Measurements from ENCODE around the gene THRAP3. TPM values are rescaled to one million over a fixed set of nuclear protein-coding genes. Genes with fewer than 3 reads are reported as not detected.
A peak's percentile ranks its signal among the peaks of the same experiment; 100 is the strongest.

THRAP3 gene
- total and polyA plus RNA-seq, 2 of the 8 experiments (the other 6 are each of a cell fraction or from before 2014, with no cell fraction given): 40.2 to 183 TPM

DNA sequence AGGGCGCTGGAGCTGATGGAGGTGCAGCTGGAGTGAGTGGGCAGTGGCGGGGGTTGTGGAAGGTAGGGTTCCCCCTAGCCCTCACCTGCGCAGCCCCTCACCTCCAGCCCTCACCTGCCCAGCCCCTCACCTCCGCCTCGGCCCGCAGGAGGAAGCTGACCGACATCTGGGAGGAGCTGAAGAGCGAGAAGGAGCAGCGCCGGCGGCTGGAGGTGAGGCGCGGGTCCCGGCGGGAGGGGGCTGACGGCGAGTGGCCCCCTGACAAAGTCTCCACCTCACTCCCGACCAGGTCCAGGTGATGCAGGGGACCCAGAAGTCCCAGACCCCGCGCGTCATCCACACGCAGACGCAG is 96.5 kb downstream of the THRAP3 start:
- FAIRE-seq (no peak), DNase-seq (ENCODE audit: low read depth in 1 of 2, low spot score in 2 of 2) (no peak)
- Histone ChIP-seq H3K14ac (ENCODE audit: insufficient read length) (no peak overlapping the region), H2AFZ (ENCODE audit: low read length) (no peak overlapping the region; the same call in 1 of the 2 replicates), H3K23ac (ENCODE audit: insufficient read length) (no peak overlapping the region), H3K27ac (ENCODE audit: low read depth, low read length) (no peak overlapping the region; the same call in 1 of the 2 replicates), H3K4me3 (ENCODE audit: extremely low read depth in 1 of 4, insufficient read depth in 2 of 4, low read depth in 3 of 4, low read length in 4 of 4) (peak overlapping the region; percentile 49 to 67 (median 54)), H2BK12ac (ENCODE audit: low read depth, low read length) (peak overlapping the region; percentile 92; the same call in 1 of the 2 replicates), H3K79me1 (ENCODE audit: low read depth, low read length) (no peaks in the 10 kb centered on the region), H3K27me3 (replicated peaks in 1 of 4; ENCODE audit: control insufficient read depth in 3 of 4, extremely low read depth in 1 of 4, insufficient read depth in 3 of 4, low read length in 3 of 4) (peaks cover 0 to 39% (median 20%) of the 10 kb centered on the region in 4 experiments; a peak in 5 of 7 replicates), H3K36me3 (ENCODE audit: control insufficient read depth in 2 of 4, insufficient read depth in 4 of 4, low read length in 3 of 4) (no peaks in the 10 kb centered on the region; a peak in 1 of 8 replicates), H2BK15ac (ENCODE audit: low read length) (peak overlapping the region; percentile 88; the same call in 1 of the 2 replicates), H4K91ac (replicated peaks; ENCODE audit: insufficient read length, low read length) (peak overlapping the region; percentile 86), H3K9me3 (ENCODE audit: insufficient read depth in 2 of 2, low read depth in 1 of 2, low read length in 1 of 2) (no peaks in the 10 kb centered on the region), H4K5ac (ENCODE audit: insufficient read length, low read depth, low read length) (no peak overlapping the region), H3K4me1 (replicated peaks in 1 of 4; ENCODE audit: control insufficient read depth in 3 of 4, insufficient read depth in 4 of 4, low read length in 3 of 4) (peaks cover 0 to 28% (median 16%) of the 10 kb centered on the region in 4 experiments; a peak in 6 of 7 replicates), H3K23me2 (ENCODE audit: low read depth, low read length) (peaks cover 29% of the 10 kb centered on the region), H3K4ac (replicated peaks; ENCODE audit: insufficient read length, low read depth, low read length) (peak overlapping the region; percentile 92), H3K4me2 (ENCODE audit: insufficient read depth in 1 of 2, low read depth in 2 of 2, low read length in 2 of 2) (peak overlapping the region; percentile 79 to 88), H3K56ac (replicated peaks; ENCODE audit: insufficient read length, low read depth, low read length) (peak overlapping the region; percentile 74), H2BK120ac (replicated peaks; ENCODE audit: low read depth, low read length) (no peak overlapping the region), H3K18ac (ENCODE audit: extremely low read depth, low read length) (peak overlapping the region; percentile 81), H4K20me1 (replicated peaks in 1 of 2; ENCODE audit: control insufficient read depth in 1 of 2, insufficient read depth in 2 of 2, low read length in 2 of 2) (no peaks in the 10 kb centered on the region), H4K8ac (ENCODE audit: extremely low read depth, insufficient read depth, low read length) (peak overlapping the region; percentile 69; the same call in 1 of the 2 replicates), H2BK20ac (ENCODE audit: low read length) (no peak overlapping the region; the same call in 1 of the 2 replicates), H2AK5ac (ENCODE audit: low read depth, low read length) (no peak overlapping the region), H3K79me2 (ENCODE audit: control insufficient read depth in 1 of 2, insufficient read depth in 2 of 2, low read length in 2 of 2) (no peaks in the 10 kb centered on the region), H2BK5ac (ENCODE audit: low read depth, low read length) (peak overlapping the region; percentile 87; the same call in 1 of the 2 replicates), H3K9ac (replicated peaks in 1 of 4; ENCODE audit: extremely low read depth in 1 of 4, low read depth in 3 of 4, low read length in 3 of 4) (peak overlapping the region in 2 of 4 experiments; percentile 46 to 48; a peak in 4 of 7 replicates)
- ChIA-PET POLR2A (ENCODE audit: partially characterized antibody) (interaction anchor here (0.8 to 9.3 kb wide), 14 partner anchors 11 to 225 kb away, joined by 3 to 130 read pairs (median 8); partner anchors contain the start of genes LSM10, MAP7D1, SH3D21 and STK40), CTCF (ENCODE audit: partially characterized antibody) (interaction anchor here (1.1 to 1.6 kb wide), 6 partner anchors 11 to 130 kb away, joined by 3 to 7 read pairs (median 3); partner anchors contain the start of gene OSCP1)
- 6% methylated on average over 18 of the region's 23 CpGs; no CpG with 5 or more reads in 1 of the 2 experiments for WGBS, 2 experiments (ENCODE audit: extremely low coverage in 1 of 2, insufficient coverage in 1 of 2, insufficient read length in 1 of 2, insufficient replicate concordance in 2 of 2, low coverage in 1 of 2, low lambda C conversion rate in 2 of 2, missing lambda C conversion rate in 1 of 2)
- no peak for TF ChIP-seq SP2 (IDR thresholded peaks at IDR 0.05; ENCODE audit: low read length)
- TF ChIP-seq KDM1A (IDR thresholded peaks at IDR 0.05; ENCODE audit: borderline replicate concordance, low read length): no peak
- TF ChIP-seq JUN (IDR thresholded peaks at IDR 0.05; ENCODE audit: low read depth, low read length): no peak
- TF ChIP-seq POLR2AphosphoS5 (IDR thresholded peaks at IDR 0.05; ENCODE audit: low read depth, low read length): peak; percentile 31
- no peak for TF ChIP-seq CTBP2 (IDR thresholded peaks at IDR 0.05; ENCODE audit: borderline replicate concordance, insufficient read depth, insufficient read length, low read length)
- 0 out of 2 replicates have a peak, but pooled peaks have one; percentile 2 for TF ChIP-seq CREB1 (IDR thresholded peaks at IDR 0.05)

All from H1 (cell line).